GM18519 (cell line): ENCODE data around the gene PRPF6.
A peak's percentile ranks its signal among the peaks of the same experiment; 100 is the strongest.

Experiments
- ATAC-seq: cut with Tn5 transposase; IDR thresholded peaks from one replicate; pipeline ENCODE4 v1.9.1; 2021; ENCODE audit warnings: mild to moderate bottlenecking, moderate library complexity; ENCODE audit not compliant: unreplicated experiment, low FRiP score

PRPF6 gene

GRCh38 chr20:63980806-63981728 is at the start of gene PRPF6:
TSS of gene PRPF6 (plus strand) at chr20:63981132. CDS start at chr20:63981246, 114 bp downstream.
- peak; percentile 44 for ATAC-seq

GRCh38 chr20:63931735-63932134 is 49.2 kb upstream of the PRPF6 start:
- no peak for ATAC-seq

DNA sequence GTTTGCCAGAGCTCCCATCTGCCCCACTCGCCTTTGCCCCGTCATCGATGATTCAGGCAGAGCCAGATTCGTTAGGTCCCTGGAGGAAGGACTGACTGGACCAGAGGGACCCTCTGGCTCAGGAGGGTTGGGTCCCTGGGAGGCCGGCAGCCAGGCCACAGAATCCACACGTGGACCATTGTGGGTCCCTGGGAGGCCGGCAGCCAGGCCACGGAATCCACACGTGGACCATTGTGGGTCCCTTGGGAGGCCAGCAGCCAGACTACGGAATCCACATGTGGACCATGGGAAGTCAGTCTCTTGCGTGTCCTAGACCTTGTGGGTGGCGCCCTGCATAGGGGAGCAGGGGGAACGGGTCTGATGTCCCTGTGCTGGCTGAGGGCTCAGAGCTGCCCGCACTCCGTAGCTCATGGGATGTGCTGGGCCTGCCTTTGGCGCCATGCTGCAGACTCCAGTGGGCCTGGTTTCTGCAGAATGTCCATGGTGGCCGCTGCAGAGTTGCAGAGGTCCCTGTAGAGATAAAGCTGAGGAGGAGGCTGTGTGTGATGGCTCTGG is 48.2 kb upstream of the PRPF6 start:
- no peak for ATAC-seq

- no peak for ATAC-seq
Observed at GRCh38 chr20:63933646-63934045, 47.3 kb upstream of the PRPF6 start.

DNA sequence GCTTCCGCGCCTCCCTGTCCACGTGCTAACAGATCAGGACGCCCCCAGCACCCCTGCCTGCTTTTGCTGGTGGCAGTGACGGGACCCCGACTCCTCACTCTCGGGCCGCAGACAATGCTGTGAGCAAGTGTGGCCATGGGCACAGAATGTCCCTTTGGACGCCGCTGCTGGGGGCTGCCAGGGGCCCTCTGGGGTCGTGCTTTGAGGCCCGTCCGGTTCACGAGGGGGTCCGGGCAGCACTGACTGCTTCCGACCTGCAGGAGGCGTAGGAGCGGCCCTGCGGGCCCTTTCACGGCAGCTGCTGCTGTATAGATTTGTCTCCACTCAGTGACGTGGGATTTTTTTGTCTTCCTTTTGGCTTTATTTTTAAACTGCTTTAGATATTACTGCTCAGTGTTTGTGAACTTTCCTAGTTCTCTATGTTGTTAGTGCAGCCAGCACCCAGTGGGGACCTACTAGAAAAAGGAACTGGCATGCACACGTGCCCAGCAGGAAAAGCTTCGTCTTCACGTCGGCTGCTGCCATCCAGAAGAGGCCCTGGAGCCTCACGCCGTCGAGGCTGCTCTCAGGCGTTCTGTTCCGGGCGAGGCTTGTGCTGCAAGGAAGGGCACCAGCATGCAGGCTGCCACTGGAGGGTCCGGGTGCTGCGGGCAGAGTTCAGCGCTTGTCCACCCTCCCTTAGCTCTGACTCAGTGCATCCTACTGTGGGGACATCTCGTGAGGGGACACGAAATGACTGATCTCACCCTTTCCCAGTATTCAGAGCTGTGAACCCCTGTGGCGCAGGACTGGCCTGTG is 46.5 kb upstream of the PRPF6 start:
- no peak for ATAC-seq

GRCh38 chr20:63935447-63935846 is 45.5 kb upstream of the PRPF6 start:
- ATAC-seq, result no peak

GRCh38 chr20:63937596-63937995 is 43.3 kb upstream of the PRPF6 start:
- ATAC-seq, result no peak

GRCh38 chr20:63939061-63939935 is 41.6 kb upstream of the PRPF6 start:
- ATAC-seq, result no peak

GRCh38 chr20:63940071-63940471 is 40.9 kb upstream of the PRPF6 start:
- ATAC-seq, result no peak

GRCh38 chr20:63940472-63941266 is 40.3 kb upstream of the PRPF6 start:
- no peak for ATAC-seq

DNA sequence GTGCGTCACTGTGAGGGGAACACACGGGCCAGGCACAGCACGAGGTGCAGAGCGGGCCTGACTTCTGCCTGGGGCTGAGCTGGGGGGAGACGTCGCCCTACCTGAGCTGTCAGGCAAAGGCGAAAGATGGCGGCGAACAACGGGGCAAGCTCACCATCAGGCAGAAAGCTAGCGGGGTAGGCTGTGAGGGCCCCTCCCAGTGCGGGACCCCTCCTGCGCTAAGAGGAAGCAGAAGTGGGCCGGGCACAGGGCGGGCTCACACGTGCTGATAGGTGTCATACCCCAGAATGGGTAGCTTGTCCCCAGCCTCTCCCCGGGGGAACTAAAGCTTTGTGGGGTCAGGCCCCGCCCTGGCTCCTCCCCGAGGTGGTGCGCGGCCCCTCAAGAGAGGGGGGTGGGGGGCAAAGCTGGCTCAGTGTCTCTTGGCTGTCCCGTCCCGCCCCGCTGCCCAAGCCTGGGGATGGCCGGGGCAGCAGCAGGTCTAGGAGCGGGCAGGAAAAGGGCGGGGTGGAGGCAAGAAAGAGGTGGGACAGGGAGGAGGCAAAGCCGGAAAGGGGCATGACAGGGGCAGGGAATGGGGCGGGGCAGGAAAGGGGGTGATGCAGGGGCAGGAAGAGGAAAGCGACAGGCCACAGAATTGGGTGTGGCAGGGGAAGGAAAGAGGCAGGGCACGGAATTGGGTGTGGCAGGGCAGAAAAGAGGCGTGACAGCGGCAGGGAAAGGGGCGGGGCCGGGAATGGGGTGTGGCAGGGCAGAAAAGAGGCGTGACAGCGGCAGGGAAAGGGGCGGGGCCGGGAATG is 39.5 kb upstream of the PRPF6 start:
- no peak for ATAC-seq

DNA sequence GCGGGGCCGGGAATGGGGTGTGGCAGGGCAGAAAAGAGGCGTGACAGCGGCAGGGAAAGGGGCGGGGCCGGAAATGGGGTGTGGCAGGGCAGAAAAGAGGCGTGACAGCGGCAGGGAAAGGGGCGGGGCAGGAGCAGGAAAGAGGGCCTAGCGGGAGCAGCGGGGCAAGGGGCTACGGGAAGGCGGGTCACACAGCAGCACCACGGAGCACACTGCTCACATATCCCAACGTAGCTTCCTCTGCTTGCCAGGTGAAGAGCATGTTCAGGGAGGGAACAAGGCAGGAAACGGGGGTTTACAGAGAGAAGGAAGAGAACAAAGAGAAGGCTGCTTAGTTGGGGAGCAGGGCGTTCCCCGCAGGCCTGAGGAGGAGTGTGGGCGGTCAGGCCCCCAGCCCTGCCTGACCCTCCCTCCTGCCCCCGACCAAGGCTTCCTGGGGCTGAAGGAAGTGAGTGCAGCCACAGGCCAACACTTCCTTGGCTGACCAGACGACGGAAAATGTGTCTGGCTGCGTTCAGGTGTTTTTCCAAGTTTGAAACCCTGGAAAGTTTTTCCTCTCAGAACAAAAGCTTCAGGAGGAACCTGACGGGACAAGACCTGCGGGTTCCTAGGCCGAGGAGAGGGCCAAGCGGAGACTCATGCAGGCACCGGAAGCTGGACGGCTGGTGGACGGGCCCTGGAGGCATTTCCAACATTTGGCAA is 38.5 kb upstream of the PRPF6 start:
- ATAC-seq, result no peak

DNA sequence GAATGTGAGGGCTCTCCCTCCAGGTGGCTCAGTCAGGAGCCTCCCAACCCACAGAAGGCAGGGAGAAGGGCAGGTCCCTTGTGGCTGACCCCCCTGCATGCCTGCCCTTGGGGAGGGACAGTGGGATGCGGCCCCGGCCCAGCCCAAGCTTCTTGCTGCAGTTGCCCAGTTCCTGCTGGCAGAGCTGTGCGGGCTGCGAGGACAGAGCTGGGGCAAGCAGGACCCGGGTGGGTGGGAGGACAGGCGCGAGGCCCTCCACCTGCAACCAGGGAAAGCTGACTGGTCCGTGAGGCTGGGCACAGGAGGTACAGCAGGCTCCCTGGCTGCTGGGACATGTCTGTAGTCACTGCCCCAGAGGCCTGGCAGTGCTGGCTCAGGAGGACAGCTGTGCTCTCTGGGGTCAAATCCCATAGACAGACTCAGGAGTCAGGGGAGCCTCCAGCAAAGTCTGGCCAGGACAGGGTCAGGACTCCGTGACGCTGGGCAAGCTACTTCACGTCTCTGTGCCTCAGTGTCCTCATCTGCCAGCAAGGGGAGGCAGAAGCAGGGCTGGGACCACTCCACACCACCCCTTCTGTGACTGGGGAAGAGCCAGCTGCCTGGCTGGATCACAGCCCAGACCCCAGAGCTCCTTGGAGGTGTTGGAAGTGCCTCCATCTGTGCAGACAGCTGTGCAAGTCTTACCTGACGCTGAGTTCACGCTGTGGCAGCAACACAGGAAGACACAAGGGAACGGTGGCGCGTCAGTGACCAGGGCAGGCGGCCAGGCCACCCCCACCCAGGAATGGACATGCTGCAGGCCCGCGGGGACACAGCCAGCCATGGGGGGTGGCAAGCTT is 37.7 kb upstream of the PRPF6 start:
- ATAC-seq, result no peak

- ATAC-seq, result no peak
Observed at GRCh38 chr20:63943808-63944077, 37.2 kb upstream of the PRPF6 start.

- no peak for ATAC-seq
Observed at GRCh38 chr20:63944078-63944941, 36.6 kb upstream of the PRPF6 start.

GRCh38 chr20:63945031-63945658 is 35.8 kb upstream of the PRPF6 start:
- ATAC-seq, result no peak
